ENCODE data around the gene MAD1L1.

DNA sequence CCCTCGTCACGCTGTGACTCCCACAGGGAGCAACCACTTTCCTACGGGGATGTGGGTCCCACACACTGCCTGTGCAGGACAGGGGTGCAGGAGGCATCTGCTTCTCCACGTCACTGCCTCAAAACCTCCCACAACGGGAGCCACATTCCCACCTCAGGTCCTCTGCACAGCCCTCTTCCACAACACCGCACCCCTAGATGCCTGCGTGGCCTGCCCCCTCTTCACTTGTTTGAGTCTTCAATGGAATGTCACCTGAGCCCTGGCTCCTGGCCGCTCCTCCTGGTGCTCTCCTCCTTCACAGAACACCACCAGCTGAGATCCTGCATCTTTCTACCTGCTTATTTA, 73.6 kb downstream of the MAD1L1 start:
- TF ChIP-seq EZH2 (IDR thresholded peaks at IDR 0.05) (no peak), POLR2AphosphoS5 (IDR thresholded peaks at IDR 0.05; ENCODE audit: borderline replicate concordance, low read depth, low read length) (no peak)
